Parietal lobe (tissue), 1 donor: ENCODE data around the gene S1PR1. TPM values are rescaled to one million over a fixed set of nuclear protein-coding genes. Genes with fewer than 3 reads are reported as not detected.

Source experiments
- total RNA-seq: library from RNA; depleted of rRNA; stranded (reverse); fragments of >200 nt; gene quantifications from one replicate; pipeline ENCODE4 v1.2.3, GENCODE V29; 2014

Gene S1PR1
- 16.0 TPM for total RNA-seq

GRCh38 chr1:101236516-101237228 is at the start of gene S1PR1:
Gene S1PR1, plus strand, starts transcription at chr1:101237019. Its CDS starts 1,966 bp downstream, at chr1:101238985.

Other genes with a start within 250 kb of the S1PR1 start
- gene DPH5, start 211.2 kb upstream of the S1PR1 start, total RNA-seq, result 31.9 TPM